Measurements from ENCODE around the gene CFAP299. TPM values are rescaled to one million over a fixed set of nuclear protein-coding genes. Genes with fewer than 3 reads are reported as not detected.

Gene CFAP299
- total RNA-seq, 1 experiment from 2014 or later, result not detected

DNA sequence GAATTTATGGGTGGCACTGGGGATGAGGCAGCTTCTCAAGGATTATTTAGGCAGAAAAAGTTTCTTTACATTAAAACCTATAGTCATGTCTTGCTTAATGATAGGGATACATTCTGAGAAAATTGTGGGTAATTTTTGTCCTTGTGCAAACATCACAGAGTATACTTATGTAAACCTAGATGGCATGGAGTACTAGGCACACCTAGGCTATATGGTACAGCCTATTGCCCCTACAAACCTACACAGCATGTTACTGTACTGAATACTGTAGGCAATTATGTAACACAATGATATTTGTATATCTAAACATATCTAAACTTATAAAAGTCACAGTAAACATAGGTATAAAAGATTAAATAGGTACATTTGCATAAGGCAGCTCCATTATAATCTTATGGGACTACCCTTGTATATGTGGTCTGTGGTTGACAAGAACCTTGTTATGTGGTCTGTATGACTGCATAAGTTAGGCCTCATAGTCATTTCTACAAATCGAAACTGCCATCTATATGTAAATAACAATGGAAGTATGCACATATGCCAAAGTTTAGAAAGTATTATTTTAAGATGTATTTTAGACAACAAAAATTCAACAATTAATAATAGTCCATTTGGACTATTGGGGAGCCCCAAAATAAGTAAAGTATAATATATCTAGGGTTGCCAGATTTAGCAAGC is 87.3 kb downstream of the CFAP299 start:
- no peak overlapping the region for H3K4me3 ChIP-seq (ENCODE audit: low read depth, low read length, poor library complexity, severe bottlenecking)
- intact Hi-C loops (cut with micrococcal nuclease; ENCODE audit: unreplicated experiment), result no loop called here
- DNase-seq (ENCODE audit: low spot score), result no peak
- ChIA-PET POLR2A (ENCODE audit: low non-redundant PET) (no interaction called here), CTCF (no interaction called here)
- no peaks in the 10 kb centered on the region for H3K27me3 ChIP-seq (replicated peaks; ENCODE audit: insufficient read depth, low read depth, low read length, poor library complexity)
- TF ChIP-seq EZH2 (IDR thresholded peaks at IDR 0.05; ENCODE audit: borderline replicate concordance, low read depth, low read length, poor library complexity, severe bottlenecking), result no peak
- TF ChIP-seq, protein P1, sequence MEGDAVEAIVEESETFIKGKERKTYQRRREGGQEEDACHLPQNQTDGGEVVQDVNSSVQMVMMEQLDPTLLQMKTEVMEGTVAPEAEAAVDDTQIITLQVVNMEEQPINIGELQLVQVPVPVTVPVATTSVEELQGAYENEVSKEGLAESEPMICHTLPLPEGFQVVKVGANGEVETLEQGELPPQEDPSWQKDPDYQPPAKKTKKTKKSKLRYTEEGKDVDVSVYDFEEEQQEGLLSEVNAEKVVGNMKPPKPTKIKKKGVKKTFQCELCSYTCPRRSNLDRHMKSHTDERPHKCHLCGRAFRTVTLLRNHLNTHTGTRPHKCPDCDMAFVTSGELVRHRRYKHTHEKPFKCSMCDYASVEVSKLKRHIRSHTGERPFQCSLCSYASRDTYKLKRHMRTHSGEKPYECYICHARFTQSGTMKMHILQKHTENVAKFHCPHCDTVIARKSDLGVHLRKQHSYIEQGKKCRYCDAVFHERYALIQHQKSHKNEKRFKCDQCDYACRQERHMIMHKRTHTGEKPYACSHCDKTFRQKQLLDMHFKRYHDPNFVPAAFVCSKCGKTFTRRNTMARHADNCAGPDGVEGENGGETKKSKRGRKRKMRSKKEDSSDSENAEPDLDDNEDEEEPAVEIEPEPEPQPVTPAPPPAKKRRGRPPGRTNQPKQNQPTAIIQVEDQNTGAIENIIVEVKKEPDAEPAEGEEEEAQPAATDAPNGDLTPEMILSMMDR (conservative IDR thresholded peaks at IDR 0.05; ENCODE audit: low read depth, low read length), result no peak
- H3K9me3 ChIP-seq (ENCODE audit: low read depth, low read length, poor library complexity, severe bottlenecking), result no peaks in the 10 kb centered on the region
- no TSS peak for BruUV-seq (replicated peaks)
- no peak overlapping the region for H3K27ac ChIP-seq (ENCODE audit: low read depth, low read length, poor library complexity, severe bottlenecking)
- no peaks in the 10 kb centered on the region for H3K4me1 ChIP-seq (ENCODE audit: insufficient read depth, low read length, poor library complexity, severe bottlenecking)
- no peaks in the 10 kb centered on the region for H3K36me3 ChIP-seq (ENCODE audit: insufficient read depth, low read length, poor library complexity, severe bottlenecking)

DNA sequence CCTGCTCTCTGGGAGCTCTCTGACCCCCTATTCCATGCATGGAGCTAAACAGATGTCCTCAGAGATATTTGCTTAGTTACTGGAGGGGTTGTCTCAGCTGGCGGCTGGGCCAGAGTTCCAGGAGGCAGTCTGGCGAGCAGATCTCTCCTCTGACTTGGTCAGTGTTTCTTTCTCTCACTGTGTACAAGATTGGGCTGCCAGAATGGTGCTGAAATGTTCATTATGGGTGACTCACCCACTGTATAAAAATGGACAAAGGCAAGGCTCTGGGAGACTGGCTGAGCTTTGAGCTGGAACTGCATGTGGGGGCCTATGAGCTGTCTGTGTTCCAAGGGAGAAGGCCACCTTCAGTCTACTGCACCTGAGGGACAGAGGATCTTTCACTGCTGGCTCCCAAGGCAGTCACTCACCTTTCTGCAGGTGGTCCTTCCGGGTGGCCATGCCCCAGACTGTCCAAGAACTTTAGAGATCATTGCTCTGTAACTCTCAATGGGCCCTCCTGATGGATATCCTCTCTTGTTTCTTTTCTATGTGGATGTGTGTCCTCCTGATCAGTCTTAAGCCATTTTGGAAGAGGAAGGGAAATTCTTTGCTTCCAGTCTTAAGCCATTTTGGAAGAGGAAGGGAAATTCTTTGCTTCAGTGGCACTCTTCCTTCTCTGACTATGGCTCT is 88.2 kb downstream of the CFAP299 start:
- no peak overlapping the region for H3K27ac ChIP-seq (ENCODE audit: low read depth, low read length, poor library complexity, severe bottlenecking)
- POLR2A ChIA-PET (ENCODE audit: low non-redundant PET), result no interaction called here
- CTCF ChIA-PET, result no interaction called here
- no peak overlapping the region for H3K4me3 ChIP-seq (ENCODE audit: low read depth, low read length, poor library complexity, severe bottlenecking)
- H3K27me3 ChIP-seq (replicated peaks; ENCODE audit: insufficient read depth, low read depth, low read length, poor library complexity), result no peaks in the 10 kb centered on the region
- DNase-seq (ENCODE audit: low spot score), result no peak
- no peaks in the 10 kb centered on the region for H3K9me3 ChIP-seq (ENCODE audit: low read depth, low read length, poor library complexity, severe bottlenecking)
- TF ChIP-seq, protein P1 (conservative IDR thresholded peaks at IDR 0.05; ENCODE audit: low read depth, low read length), result no peak
- no peak for TF ChIP-seq EZH2 (IDR thresholded peaks at IDR 0.05; ENCODE audit: borderline replicate concordance, low read depth, low read length, poor library complexity, severe bottlenecking)
- no peaks in the 10 kb centered on the region for H3K36me3 ChIP-seq (ENCODE audit: insufficient read depth, low read length, poor library complexity, severe bottlenecking)
- intact Hi-C loops (cut with micrococcal nuclease; ENCODE audit: unreplicated experiment), result no loop called here
- no TSS peak for BruUV-seq (replicated peaks)
- no peaks in the 10 kb centered on the region for H3K4me1 ChIP-seq (ENCODE audit: insufficient read depth, low read length, poor library complexity, severe bottlenecking)

DNA sequence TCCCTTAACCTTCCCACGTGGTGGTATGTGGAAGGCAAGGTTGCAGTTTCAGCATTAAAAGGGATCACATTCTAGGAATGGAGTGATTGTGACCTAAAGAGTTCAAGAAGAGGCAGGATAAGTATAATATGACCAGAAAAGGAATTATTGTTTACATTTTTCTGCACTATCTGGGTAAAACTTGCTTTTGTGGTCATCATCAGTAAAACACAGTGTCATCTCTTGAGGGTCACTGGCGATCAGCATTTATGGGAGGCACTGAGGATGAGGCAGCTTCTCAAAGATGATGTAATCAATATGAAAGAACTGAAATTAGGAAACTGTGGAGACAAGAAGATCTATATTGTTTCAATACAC is 88.7 kb downstream of the CFAP299 start:
- POLR2A ChIA-PET (ENCODE audit: low non-redundant PET), result no interaction called here
- CTCF ChIA-PET, result no interaction called here
- H3K36me3 ChIP-seq (ENCODE audit: insufficient read depth, low read length, poor library complexity, severe bottlenecking), result no peaks in the 10 kb centered on the region
- no peaks in the 10 kb centered on the region for H3K27me3 ChIP-seq (replicated peaks; ENCODE audit: insufficient read depth, low read depth, low read length, poor library complexity)
- BruUV-seq (replicated peaks), result no TSS peak
- no peaks in the 10 kb centered on the region for H3K4me1 ChIP-seq (ENCODE audit: insufficient read depth, low read length, poor library complexity, severe bottlenecking)
- no peak for DNase-seq (ENCODE audit: low spot score)
- intact Hi-C loops (cut with micrococcal nuclease; ENCODE audit: unreplicated experiment), result no loop called here
- no peak overlapping the region for H3K4me3 ChIP-seq (ENCODE audit: low read depth, low read length, poor library complexity, severe bottlenecking)
- no peaks in the 10 kb centered on the region for H3K9me3 ChIP-seq (ENCODE audit: low read depth, low read length, poor library complexity, severe bottlenecking)
- TF ChIP-seq, protein P1 (conservative IDR thresholded peaks at IDR 0.05; ENCODE audit: low read depth, low read length), result no peak
- no peak for TF ChIP-seq EZH2 (IDR thresholded peaks at IDR 0.05; ENCODE audit: borderline replicate concordance, low read depth, low read length, poor library complexity, severe bottlenecking)
- no peak overlapping the region for H3K27ac ChIP-seq (ENCODE audit: low read depth, low read length, poor library complexity, severe bottlenecking)
